Immature natural killer cell (primary cell): ENCODE data around the gene NRXN2. TPM values are rescaled to one million over a fixed set of nuclear protein-coding genes. Genes with fewer than 3 reads are reported as not detected.
"Not testable (repeated sequence)": the region's sequence is repeated elsewhere in the genome, so short reads cannot be mapped to it uniquely, and the experiment has no call there.

ENCODE experiments used
- DNase-seq, 3 donors: peaks; one replicate each; pipeline ENCODE4 v3.0.0; 2022; ENCODE audit warnings: mixed read lengths in 1 of 3
- H3K27ac Mint-ChIP-seq, 6 donors: one replicate each; pipeline ENCODE4 v1.8.0; 2020; ENCODE audit warnings: mixed read lengths in 6 of 6, mild to moderate bottlenecking in 5 of 6, inconsistent platforms in 4 of 6, moderate library complexity in 3 of 6
- H3K27me3 Mint-ChIP-seq, 3 donors: one replicate each; pipeline ENCODE4 v1.8.0; 2020 to 2021; ENCODE audit warnings: low read depth in 3 of 3, mild to moderate bottlenecking in 3 of 3, mixed read lengths in 3 of 3, moderate library complexity in 3 of 3, inconsistent platforms in 1 of 3
- H3K36me3 Mint-ChIP-seq, 3 donors: one replicate each; pipeline ENCODE4 v1.8.0; 2020; ENCODE audit warnings: mixed read lengths in 3 of 3, inconsistent platforms in 2 of 3, mild to moderate bottlenecking in 2 of 3
- H3K4me1 Mint-ChIP-seq, 2 donors: one replicate each; pipeline ENCODE4 v1.8.0; 2020; ENCODE audit warnings: inconsistent platforms in 2 of 2, mild to moderate bottlenecking in 2 of 2, mixed read lengths in 2 of 2, moderate library complexity in 1 of 2
- H3K4me3 Mint-ChIP-seq, 5 donors: one replicate each; pipeline ENCODE4 v1.8.0; 2020; ENCODE audit warnings: mild to moderate bottlenecking in 5 of 5, mixed read lengths in 5 of 5, inconsistent platforms in 3 of 5, moderate library complexity in 3 of 5
- H3K9me3 Mint-ChIP-seq, 6 donors: one replicate each; pipeline ENCODE4 v1.8.0; 2020; ENCODE audit warnings: mild to moderate bottlenecking in 6 of 6, mixed read lengths in 6 of 6, inconsistent platforms in 4 of 6, moderate library complexity in 3 of 6
- polyA plus RNA-seq, 3 donors: library from polyadenylated mRNA; unstranded; fragments of 300-500 nt; fragmentation: Illumina TruSeq; gene quantifications; one replicate each; pipeline ENCODE4 v1.2.3, GENCODE V29; 2021

Gene NRXN2
- polyA plus RNA-seq, 3 donors from 2014 or later = 0.44 to 3.6 (median 3.2) TPM

- DNase-seq = no peak
- Mint-ChIP-seq H3K4me1 (peaks cover 0 to 3% of the 10 kb centered on the region in 2 donors), H3K27me3 (peaks cover 3 to 10% (median 9%) of the 10 kb centered on the region in 3 donors), H3K36me3 (no peaks in the 10 kb centered on the region), H3K4me3 (no peak overlapping the region), H3K9me3 (no peaks in the 10 kb centered on the region), H3K27ac (no peak overlapping the region)
Measured at GRCh38 chr11:64672875-64673274, 50.1 kb downstream of the NRXN2 start.

GRCh38 chr11:64670975-64671374, 52.0 kb downstream of the NRXN2 start:
- H3K27ac Mint-ChIP-seq = no peak overlapping the region
- H3K27me3 Mint-ChIP-seq = peaks cover 2 to 9% (median 7%) of the 10 kb centered on the region in 3 donors
- no peak overlapping the region for H3K4me3 Mint-ChIP-seq
- no peaks in the 10 kb centered on the region for H3K36me3 Mint-ChIP-seq
- no peaks in the 10 kb centered on the region for H3K9me3 Mint-ChIP-seq
- DNase-seq = no peak
- peaks cover 0 to 3% of the 10 kb centered on the region in 2 donors for H3K4me1 Mint-ChIP-seq

DNA sequence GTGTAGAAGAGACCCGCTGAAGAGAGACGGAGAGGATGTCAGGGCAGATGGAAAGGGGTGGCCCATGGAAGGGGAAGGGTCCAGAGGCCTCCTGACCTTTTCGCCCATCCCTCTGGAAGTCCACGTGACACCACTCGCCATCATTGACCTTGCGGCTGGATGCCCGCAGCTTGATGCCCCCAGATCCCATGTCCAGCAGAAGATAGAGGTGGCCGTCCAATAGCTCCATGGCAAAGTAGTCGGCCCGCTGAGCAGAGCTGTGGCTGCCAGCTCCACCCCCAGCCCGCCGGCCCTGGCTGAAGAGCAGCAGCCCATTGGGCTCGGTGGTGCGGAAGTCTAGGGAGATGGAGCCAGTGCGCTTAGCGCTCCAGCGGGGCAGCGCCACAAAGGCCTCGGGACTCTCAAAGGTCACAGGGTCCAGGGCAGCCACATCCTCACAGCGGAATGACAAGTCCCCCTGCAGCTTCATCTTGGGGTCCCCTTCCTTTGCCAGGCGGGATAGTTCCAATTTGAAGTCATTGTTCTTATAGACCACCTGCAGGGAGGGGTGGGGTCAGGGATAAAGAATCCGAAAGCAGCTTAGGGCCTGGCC, 55.7 kb downstream of the NRXN2 start:
- H3K9me3 Mint-ChIP-seq = no peaks in the 10 kb centered on the region
- no peaks in the 10 kb centered on the region for H3K4me1 Mint-ChIP-seq
- no peak overlapping the region for H3K4me3 Mint-ChIP-seq
- H3K36me3 Mint-ChIP-seq = no peaks in the 10 kb centered on the region
- H3K27me3 Mint-ChIP-seq = peaks cover 0 to 9% (median 4%) of the 10 kb centered on the region in 3 donors
- H3K27ac Mint-ChIP-seq = no peak overlapping the region
- no peak for DNase-seq

- H3K27me3 Mint-ChIP-seq = peaks cover 1 to 4% (median 4%) of the 10 kb centered on the region in 3 donors
- no peaks in the 10 kb centered on the region for H3K4me1 Mint-ChIP-seq
- no peak overlapping the region for H3K27ac Mint-ChIP-seq
- H3K9me3 Mint-ChIP-seq = no peaks in the 10 kb centered on the region
- H3K4me3 Mint-ChIP-seq = no peak overlapping the region
- H3K36me3 Mint-ChIP-seq = no peaks in the 10 kb centered on the region
- DNase-seq = no peak
Measured at GRCh38 chr11:64665411-64665821, 57.6 kb downstream of the NRXN2 start.

DNA sequence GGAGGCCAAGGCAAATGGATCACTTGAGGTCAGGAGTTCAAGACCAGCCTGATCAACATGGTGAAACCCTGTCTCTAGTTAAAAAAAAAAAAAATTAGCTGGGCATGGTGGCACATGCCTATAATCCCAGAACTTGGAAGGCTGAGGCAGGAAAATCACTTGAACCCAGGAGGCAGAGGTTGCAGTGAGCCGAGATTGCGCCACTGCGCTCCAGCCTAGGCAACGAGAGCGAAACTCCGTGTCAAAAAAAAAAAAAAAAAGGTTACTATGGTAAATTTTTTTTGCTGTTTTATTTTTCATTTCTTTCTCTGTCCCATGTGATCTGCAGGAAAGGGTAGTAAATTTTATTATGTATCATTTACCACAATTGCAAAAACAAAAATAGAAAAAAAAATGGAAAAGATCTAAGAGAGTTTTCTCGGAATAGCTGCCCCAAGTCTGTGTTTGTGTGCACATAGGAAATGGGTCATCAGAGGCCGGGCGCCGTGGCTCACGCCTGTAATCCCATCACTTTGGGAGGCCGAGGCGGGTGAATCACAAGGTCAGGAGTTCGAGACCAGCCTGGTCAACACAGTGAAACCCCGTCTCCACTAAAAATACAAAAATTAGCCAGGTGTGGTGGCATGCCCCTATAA, 58.6 kb downstream of the NRXN2 start:
- H3K36me3 Mint-ChIP-seq, H3K9me3 Mint-ChIP-seq, H3K27me3 Mint-ChIP-seq, H3K27ac Mint-ChIP-seq, H3K4me3 Mint-ChIP-seq, DNase-seq, H3K4me1 Mint-ChIP-seq: not testable (repeated sequence)

- no peaks in the 10 kb centered on the region for H3K4me1 Mint-ChIP-seq
- DNase-seq = no peak
- H3K36me3 Mint-ChIP-seq = no peaks in the 10 kb centered on the region
- no peak overlapping the region for H3K4me3 Mint-ChIP-seq
- peaks cover 1 to 4% (median 4%) of the 10 kb centered on the region in 3 donors for H3K27me3 Mint-ChIP-seq
- no peaks in the 10 kb centered on the region for H3K9me3 Mint-ChIP-seq
- H3K27ac Mint-ChIP-seq = no peak overlapping the region
Measured at GRCh38 chr11:64663656-64664055, 59.3 kb downstream of the NRXN2 start.

GRCh38 chr11:64661614-64662013, 61.4 kb downstream of the NRXN2 start:
- Mint-ChIP-seq H3K27ac (no peak overlapping the region), H3K27me3 (peaks cover 1 to 4% (median 4%) of the 10 kb centered on the region in 3 donors), H3K4me1 (no peaks in the 10 kb centered on the region), H3K9me3 (no peaks in the 10 kb centered on the region), H3K4me3 (no peak overlapping the region), H3K36me3 (no peaks in the 10 kb centered on the region)
- DNase-seq = no peak

GRCh38 chr11:64661146-64661545, 61.9 kb downstream of the NRXN2 start:
- no peaks in the 10 kb centered on the region for H3K36me3 Mint-ChIP-seq
- DNase-seq = no peak
- H3K4me1 Mint-ChIP-seq = no peaks in the 10 kb centered on the region
- H3K9me3 Mint-ChIP-seq = no peaks in the 10 kb centered on the region
- H3K27ac Mint-ChIP-seq = no peak overlapping the region
- H3K27me3 Mint-ChIP-seq = peaks cover 1 to 4% (median 4%) of the 10 kb centered on the region in 3 donors
- no peak overlapping the region for H3K4me3 Mint-ChIP-seq

GRCh38 chr11:64660706-64661105, 62.3 kb downstream of the NRXN2 start:
- no peak for DNase-seq
- Mint-ChIP-seq H3K4me3 (no peak overlapping the region), H3K27me3 (peaks cover 1 to 4% (median 4%) of the 10 kb centered on the region in 3 donors), H3K27ac (no peak overlapping the region), H3K4me1 (no peaks in the 10 kb centered on the region), H3K9me3 (no peaks in the 10 kb centered on the region), H3K36me3 (no peaks in the 10 kb centered on the region)

GRCh38 chr11:64660205-64660604, 62.8 kb downstream of the NRXN2 start:
- no peak for DNase-seq
- Mint-ChIP-seq H3K36me3 (no peaks in the 10 kb centered on the region), H3K4me1 (no peaks in the 10 kb centered on the region), H3K4me3 (no peak overlapping the region), H3K27me3 (peaks cover 1 to 6% (median 4%) of the 10 kb centered on the region in 3 donors), H3K27ac (no peak overlapping the region), H3K9me3 (no peaks in the 10 kb centered on the region)

GRCh38 chr11:64659417-64660144, 63.4 kb downstream of the NRXN2 start:
- Mint-ChIP-seq H3K9me3 (no peaks in the 10 kb centered on the region), H3K4me3 (no peak overlapping the region), H3K4me1 (no peaks in the 10 kb centered on the region), H3K36me3 (no peaks in the 10 kb centered on the region), H3K27me3 (peaks cover 1 to 7% (median 4%) of the 10 kb centered on the region in 3 donors), H3K27ac (no peak overlapping the region)
- no peak for DNase-seq

GRCh38 chr11:64658265-64658664, 64.7 kb downstream of the NRXN2 start:
- H3K27me3 Mint-ChIP-seq = peaks cover under 1 to 9% (median 1%) of the 10 kb centered on the region in 3 donors
- no peak overlapping the region for H3K27ac Mint-ChIP-seq
- H3K9me3 Mint-ChIP-seq = no peaks in the 10 kb centered on the region
- H3K4me1 Mint-ChIP-seq = no peaks in the 10 kb centered on the region
- no peaks in the 10 kb centered on the region for H3K36me3 Mint-ChIP-seq
- DNase-seq = no peak
- no peak overlapping the region for H3K4me3 Mint-ChIP-seq

DNA sequence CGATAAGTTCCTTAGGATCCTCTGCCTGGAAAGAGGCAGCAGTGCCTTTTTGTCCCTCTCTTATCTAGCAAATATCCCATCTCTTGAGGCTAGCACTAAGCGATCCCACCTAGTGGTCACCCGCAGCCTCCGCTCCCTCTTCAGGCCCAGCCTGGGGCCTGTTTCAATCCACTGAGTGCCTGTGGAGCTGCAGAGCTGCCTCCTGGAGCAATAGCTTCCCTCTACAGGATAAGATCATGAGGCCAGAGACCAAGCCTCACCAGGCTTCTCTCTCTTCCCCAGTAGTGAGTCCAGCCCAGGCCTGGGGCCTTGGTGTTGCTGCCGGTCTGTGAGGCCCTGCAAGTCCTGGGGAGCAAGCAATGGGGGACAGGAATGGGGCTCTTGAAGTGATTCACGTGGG, 66.1 kb downstream of the NRXN2 start:
- DNase-seq = no peak
- Mint-ChIP-seq H3K27me3 (peaks cover 0 to 8% (median 0%) of the 10 kb centered on the region in 3 donors), H3K4me3 (no peak overlapping the region), H3K27ac (no peak overlapping the region), H3K9me3 (no peaks in the 10 kb centered on the region), H3K4me1 (no peaks in the 10 kb centered on the region), H3K36me3 (no peaks in the 10 kb centered on the region)

GRCh38 chr11:64655941-64656601, 66.9 kb downstream of the NRXN2 start:
- Mint-ChIP-seq H3K27me3 (peaks cover 0 to 8% (median 0%) of the 10 kb centered on the region in 3 donors), H3K4me1 (no peaks in the 10 kb centered on the region), H3K4me3 (no peak overlapping the region), H3K36me3 (no peaks in the 10 kb centered on the region), H3K27ac (no peak overlapping the region), H3K9me3 (no peaks in the 10 kb centered on the region)
- DNase-seq = no peak
